ENCODE results near the gene SKAP2. TPM values are rescaled to one million over a fixed set of nuclear protein-coding genes. Genes with fewer than 3 reads are reported as not detected.

Gene SKAP2
- total and polyA plus RNA-seq, 2 donors (not counting 3 experiments of a cell fraction or from before 2014, with no cell fraction given): 4.0 to 27.6 TPM

DNA sequence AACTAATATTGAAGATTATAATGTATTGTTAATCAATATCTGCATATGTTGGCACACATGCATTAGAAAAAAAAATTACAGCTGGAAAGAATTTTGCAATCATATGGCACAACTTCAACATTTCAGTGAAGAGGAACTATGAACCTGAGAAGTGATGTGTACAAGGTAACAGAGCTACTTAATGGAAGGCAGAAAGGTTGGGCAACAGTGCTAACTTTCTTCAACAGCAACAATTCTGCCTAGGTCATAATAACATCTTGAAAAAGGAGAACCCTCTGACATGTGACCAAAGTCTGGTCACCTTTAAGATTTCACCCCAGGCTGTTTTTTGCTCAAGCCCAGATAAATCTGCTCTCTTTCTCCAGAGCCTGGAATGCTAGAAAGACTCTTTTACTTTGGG lies 47.9 kb upstream of the SKAP2 start:
- intact Hi-C loops (cut with micrococcal nuclease) (no loop called here), dilution Hi-C loops (cut with MboI; ENCODE audit: extremely low pct_ligation_motif_present, low sequenced_read_pairs) (no loop called here)
- CTCF ChIA-PET: no interaction called here
- Histone ChIP-seq H3K79me2 (ENCODE audit: control insufficient read depth, insufficient read depth, low read length) (no peaks in the 10 kb centered on the region), H3K4me1 (ENCODE audit: control insufficient read depth, extremely low read depth, insufficient read depth, low read length) (peaks cover 12% of the 10 kb centered on the region), H3K9me1 (replicated peaks; ENCODE audit: control insufficient read depth, extremely low read depth, insufficient read depth, low read length) (no peaks in the 10 kb centered on the region), H4K20me1 (replicated peaks; ENCODE audit: control insufficient read depth, extremely low read depth, insufficient read depth, low read length) (no peaks in the 10 kb centered on the region), H3K4me3 (replicated peaks in 1 of 3; ENCODE audit: insufficient read depth in 1 of 3, low read depth in 1 of 3, low read length in 3 of 3) (no peak overlapping the region), H3K36me3 (ENCODE audit: control insufficient read depth in 2 of 2, extremely low read depth in 1 of 2, insufficient read depth in 2 of 2, low read length in 2 of 2) (no peaks in the 10 kb centered on the region), H3K4me2 (ENCODE audit: insufficient read depth, low read length) (no peak overlapping the region), H3K9me3 (replicated peaks; ENCODE audit: control insufficient read depth, insufficient read depth, low read length) (no peaks in the 10 kb centered on the region), H3K9ac (replicated peaks; ENCODE audit: extremely low read depth, insufficient read depth, low read length) (no peak overlapping the region), H2AFZ (ENCODE audit: low read depth, low read length) (no peak overlapping the region), H3K27me3 (ENCODE audit: control insufficient read depth in 2 of 2, insufficient read depth in 2 of 2, low read length in 2 of 2) (no peaks in the 10 kb centered on the region), H3K27ac (ENCODE audit: insufficient read depth, low read depth, low read length) (no peak overlapping the region)
- POLR2A ChIA-PET: no interaction called here
- no peak for DNase-seq (ENCODE audit: low read depth, low spot score)
- no peak for FAIRE-seq
- TF ChIP-seq POLR2A (IDR thresholded peaks at IDR 0.05; ENCODE audit: low read depth, low read length) (no peak), EZH2 (IDR thresholded peaks at IDR 0.05; ENCODE audit: borderline replicate concordance, low read depth, low read length, severe bottlenecking) (no peak), JUN (IDR thresholded peaks at IDR 0.05; ENCODE audit: borderline replicate concordance, insufficient read depth, insufficient read length, low read depth) (no peak), FOS (IDR thresholded peaks at IDR 0.05; ENCODE audit: borderline replicate concordance, insufficient read depth, low read length) (no peak), POLR2AphosphoS5 (IDR thresholded peaks at IDR 0.05; ENCODE audit: insufficient read depth, low read depth, low read length) (no peak), MYC (IDR thresholded peaks at IDR 0.05; ENCODE audit: low read depth, low read length) (no peak)
- TF ChIP-seq, protein P1, sequence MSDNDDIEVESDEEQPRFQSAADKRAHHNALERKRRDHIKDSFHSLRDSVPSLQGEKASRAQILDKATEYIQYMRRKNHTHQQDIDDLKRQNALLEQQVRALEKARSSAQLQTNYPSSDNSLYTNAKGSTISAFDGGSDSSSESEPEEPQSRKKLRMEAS (IDR thresholded peaks at IDR 0.05; ENCODE audit: insufficient read depth, insufficient read length): no peak
- BruUV-seq (replicated peaks): no TSS peak

DNA sequence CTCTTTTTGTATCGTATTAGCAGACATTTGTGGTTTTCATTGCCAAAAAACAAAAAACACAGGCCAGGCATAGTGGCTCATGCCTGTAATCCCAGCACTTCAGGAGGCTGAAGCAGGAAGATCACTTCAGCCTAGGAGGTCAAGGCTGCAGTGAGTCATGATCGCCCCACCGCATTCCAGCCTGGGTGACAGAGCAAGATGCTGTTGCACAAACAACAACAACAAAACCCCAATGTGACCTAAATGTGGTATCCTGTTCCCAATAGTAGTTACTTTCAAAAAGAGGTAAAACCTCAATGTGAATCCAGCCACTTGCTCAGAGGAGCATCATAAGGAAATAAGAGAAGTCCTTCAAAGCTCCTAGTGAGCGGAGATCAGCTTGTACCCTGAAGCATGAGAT lies 45.8 kb upstream of the SKAP2 start:
- H3K27me3 ChIP-seq (ENCODE audit: control insufficient read depth in 2 of 2, insufficient read depth in 2 of 2, low read length in 2 of 2): no peaks in the 10 kb centered on the region
- no TSS peak for BruUV-seq (replicated peaks)
- no peaks in the 10 kb centered on the region for H4K20me1 ChIP-seq (replicated peaks; ENCODE audit: control insufficient read depth, extremely low read depth, insufficient read depth, low read length)
- peak; percentile 56 for DNase-seq (ENCODE audit: low read depth, low spot score)
- H3K79me2 ChIP-seq (ENCODE audit: control insufficient read depth, insufficient read depth, low read length): no peaks in the 10 kb centered on the region
- peaks cover 12% of the 10 kb centered on the region for H3K4me1 ChIP-seq (ENCODE audit: control insufficient read depth, extremely low read depth, insufficient read depth, low read length)
- ChIA-PET POLR2A (no interaction called here), CTCF (no interaction called here)
- H3K27ac ChIP-seq (ENCODE audit: insufficient read depth, low read depth, low read length): peak overlapping the region; percentile 45
- peak overlapping the region; percentile 21 for H3K4me2 ChIP-seq (ENCODE audit: insufficient read depth, low read length)
- intact Hi-C loops (cut with micrococcal nuclease): no loop called here
- no peak overlapping the region for H3K4me3 ChIP-seq (replicated peaks in 1 of 3; ENCODE audit: insufficient read depth in 1 of 3, low read depth in 1 of 3, low read length in 3 of 3)
- FAIRE-seq: peak; percentile 88
- no peaks in the 10 kb centered on the region for H3K36me3 ChIP-seq (ENCODE audit: control insufficient read depth in 2 of 2, extremely low read depth in 1 of 2, insufficient read depth in 2 of 2, low read length in 2 of 2)
- H3K9me1 ChIP-seq (replicated peaks; ENCODE audit: control insufficient read depth, extremely low read depth, insufficient read depth, low read length): no peaks in the 10 kb centered on the region
- peak; percentile 8 for TF ChIP-seq GATA2 (IDR thresholded peaks at IDR 0.05; ENCODE audit: insufficient read depth, insufficient read length, low read depth, low read length)
- TF ChIP-seq, protein P1 (IDR thresholded peaks at IDR 0.05; ENCODE audit: insufficient read depth, insufficient read length): no peak
- TF ChIP-seq JUN (IDR thresholded peaks at IDR 0.05; ENCODE audit: borderline replicate concordance, insufficient read depth, insufficient read length, low read depth): peak; percentile 51
- peak; percentile 17 for TF ChIP-seq MYC (IDR thresholded peaks at IDR 0.05; ENCODE audit: low read depth, low read length)
- TF ChIP-seq FOS (IDR thresholded peaks at IDR 0.05; ENCODE audit: borderline replicate concordance, insufficient read depth, low read length): peak; percentile 92
- dilution Hi-C loops (cut with MboI; ENCODE audit: extremely low pct_ligation_motif_present, low sequenced_read_pairs): no loop called here
- H3K9ac ChIP-seq (replicated peaks; ENCODE audit: extremely low read depth, insufficient read depth, low read length): no peak overlapping the region
- H2AFZ ChIP-seq (ENCODE audit: low read depth, low read length): peak overlapping the region; percentile 71
- no peaks in the 10 kb centered on the region for H3K9me3 ChIP-seq (replicated peaks; ENCODE audit: control insufficient read depth, insufficient read depth, low read length)
